Neural cell (in vitro differentiated cells): ENCODE results near the gene GRAMD1C. TPM values are rescaled to one million over a fixed set of nuclear protein-coding genes. Genes with fewer than 3 reads are reported as not detected.

Source experiments
- H2AFZ ChIP-seq: fragments of 200-600, 300-800 bp; sonication (generic), shearing (Covaris generic); 2 replicates; pipeline ENCODE4 v1.6.0; 2014; ENCODE audit warnings: low read depth, mild to moderate bottlenecking, antibody characterized with exemption, low read length, moderate library complexity
- H3F3A ChIP-seq: fragments of 200-600 bp; shearing (Covaris generic); 2 replicates; pipeline ENCODE4 v1.6.1; 2016; ENCODE audit warnings: mild to moderate bottlenecking, moderate library complexity, mixed read lengths, antibody characterized with exemption, low read length; ENCODE audit not compliant: insufficient read depth, poor library complexity, severe bottlenecking
- H3K27ac ChIP-seq: fragments of 200-600, 300-800 bp; sonication (generic), shearing (Covaris generic); 2 replicates; pipeline ENCODE4 v1.5.1; 2014; ENCODE audit warnings: mild to moderate bottlenecking, low read length, moderate library complexity
- H3K27me3 ChIP-seq: fragments of 300-800, 200-600 bp; sonication (generic), shearing (Covaris generic); 2 replicates; pipeline ENCODE4 v1.6.0; 2014; ENCODE audit warnings: mild to moderate bottlenecking, low read depth, low read length, moderate library complexity; ENCODE audit not compliant: insufficient read depth
- H3K36me3 ChIP-seq: fragments of 300-800, 200-600 bp; sonication (generic), shearing (Covaris generic); 2 replicates; pipeline ENCODE4 v1.5.1; 2014; ENCODE audit warnings: mild to moderate bottlenecking, antibody characterized with exemption, low read length, moderate library complexity; ENCODE audit not compliant: insufficient read depth
- H3K4me2 ChIP-seq: fragments of 300-800, 200-600 bp; sonication (generic), shearing (Covaris generic); 2 replicates; pipeline ENCODE4 v1.6.0; 2014; ENCODE audit warnings: mild to moderate bottlenecking, low read length
- H3K4me3 ChIP-seq: fragments of 300-800, 200-600 bp; sonication (generic), shearing (Covaris generic); 2 replicates; pipeline ENCODE4 v1.5.1; 2014; ENCODE audit warnings: mild to moderate bottlenecking, low read length, moderate library complexity
- H3K79me2 ChIP-seq: fragments of 200-600 bp; shearing (Covaris generic); replicated peaks from 2 replicates; pipeline ENCODE4 v1.6.0; 2014; ENCODE audit warnings: mild to moderate bottlenecking, low read length, moderate library complexity; ENCODE audit not compliant: insufficient read depth
- H3K9ac ChIP-seq: fragments of 300-800, 200-600 bp; sonication (generic), shearing (Covaris generic); 2 replicates; pipeline ENCODE4 v1.6.1; 2016; ENCODE audit warnings: mild to moderate bottlenecking, low read length, mixed read lengths
- H3K9me2 ChIP-seq: fragments of 200-600 bp; shearing (Covaris generic); 2 replicates; pipeline ENCODE4 v1.6.1; 2016; ENCODE audit warnings: mild to moderate bottlenecking, low read length, mixed read lengths; ENCODE audit not compliant: insufficient read depth
- H3K9me3 ChIP-seq: fragments of 200-600, 300-800 bp; sonication (generic), shearing (Covaris generic); 2 replicates; pipeline ENCODE4 v1.6.1; 2016; ENCODE audit warnings: mild to moderate bottlenecking, mixed run types, low read length, moderate library complexity, mixed read lengths
- H4K20me1 ChIP-seq: fragments of 200-600 bp; shearing (Covaris generic); 2 replicates; pipeline ENCODE4 v1.6.1; 2016; ENCODE audit warnings: mild to moderate bottlenecking, mixed run types; ENCODE audit not compliant: insufficient read depth
- CTCF ChIP-seq: fragments of 450-650 bp; IDR thresholded peaks from 2 replicates; pipeline ENCODE4 v1.5.1; 2014; ENCODE audit warnings: antibody characterized with exemption, mild to moderate bottlenecking, moderate library complexity; ENCODE audit not compliant: poor library complexity, severe bottlenecking
- EP300 ChIP-seq: fragments of 450-650 bp; conservative IDR thresholded peaks from 2 replicates; pipeline ENCODE4 v1.6.1; 2014; ENCODE audit warnings: antibody characterized with exemption, mild to moderate bottlenecking, moderate library complexity; ENCODE audit not compliant: poor library complexity, severe bottlenecking
- EZH2 ChIP-seq: fragments of 200-600, 300-800 bp; shearing (Covaris generic), sonication (generic); IDR thresholded peaks from 2 replicates; pipeline ENCODE4 v1.6.1; 2014; ENCODE audit warnings: antibody characterized with exemption, low read length, borderline replicate concordance, mild to moderate bottlenecking; ENCODE audit not compliant: insufficient read depth, poor library complexity, severe bottlenecking
- MXI1 ChIP-seq: fragments of 450-650 bp; conservative IDR thresholded peaks from 2 replicates; pipeline ENCODE4 v1.6.1; 2014; ENCODE audit warnings: antibody characterized with exemption, mild to moderate bottlenecking; ENCODE audit not compliant: poor library complexity, severe bottlenecking
- POLR2AphosphoS5 ChIP-seq: IDR thresholded peaks from 2 replicates; pipeline ENCODE4 v1.6.1; 2012
- RAD21 ChIP-seq: fragments of 450-650 bp; conservative IDR thresholded peaks from 2 replicates; pipeline ENCODE4 v1.6.1; 2014; ENCODE audit warnings: antibody characterized with exemption, mild to moderate bottlenecking, moderate library complexity
- REST ChIP-seq: IDR thresholded peaks from 2 replicates; pipeline ENCODE4 v1.6.1; 2012; ENCODE audit warnings: borderline replicate concordance
- SMC3 ChIP-seq: fragments of 450-650 bp; conservative IDR thresholded peaks from 2 replicates; pipeline ENCODE4 v1.6.1; 2014; ENCODE audit warnings: antibody characterized with exemption, mild to moderate bottlenecking, moderate library complexity; ENCODE audit not compliant: poor library complexity
- TAF1 ChIP-seq: IDR thresholded peaks from 2 replicates; pipeline ENCODE4 v1.6.1; 2012; ENCODE audit warnings: low read depth
- polyA plus RNA-seq: library from polyadenylated mRNA; depleted of rRNA; stranded (reverse); fragments of >200 nt; gene quantifications from 2 replicates; pipeline ENCODE4 v1.2.3, GENCODE V29; 2014

The GRAMD1C gene
- polyA plus RNA-seq, 1 donor from 2014 or later: 31.0 TPM

GRCh38 chr3:113844622-113845222 is 6.1 kb downstream of the GRAMD1C start (continued):
- TF ChIP-seq EZH2: no peak

- no peaks in the 10 kb centered on the region for H4K20me1 ChIP-seq
- H3K27ac ChIP-seq: no peak overlapping the region
- no peak overlapping the region for H3K9ac ChIP-seq
- no peaks in the 10 kb centered on the region for H3K79me2 ChIP-seq
- TF ChIP-seq MXI1 (no peak), RAD21 (no peak), EZH2 (no peak), CTCF (no peak), TAF1 (no peak), SMC3 (no peak), POLR2AphosphoS5 (no peak), EP300 (no peak), REST (no peak)
- H3F3A ChIP-seq: no peaks in the 10 kb centered on the region
- H3K9me3 ChIP-seq: no peaks in the 10 kb centered on the region
- H2AFZ ChIP-seq: no peak overlapping the region
- no peaks in the 10 kb centered on the region for H3K36me3 ChIP-seq
- H3K4me2 ChIP-seq: no peak overlapping the region
- H3K27me3 ChIP-seq: no peaks in the 10 kb centered on the region
- no peaks in the 10 kb centered on the region for H3K9me2 ChIP-seq
- H3K4me3 ChIP-seq: no peak overlapping the region
Measured at GRCh38 chr3:113847247-113847646, 8.7 kb downstream of the GRAMD1C start.

- no peak for TF ChIP-seq EZH2
- TF ChIP-seq CTCF: no peak
- no peak for TF ChIP-seq EP300
- no peak for TF ChIP-seq MXI1
- no peak for TF ChIP-seq REST
- TF ChIP-seq POLR2AphosphoS5: no peak
- no peak for TF ChIP-seq RAD21
- TF ChIP-seq TAF1: no peak
- Histone ChIP-seq H3K36me3 (no peaks in the 10 kb centered on the region), H3K79me2 (no peaks in the 10 kb centered on the region), H3K9ac (no peak overlapping the region), H3F3A (no peaks in the 10 kb centered on the region), H3K4me2 (no peak overlapping the region), H3K9me2 (no peaks in the 10 kb centered on the region), H3K9me3 (no peaks in the 10 kb centered on the region), H4K20me1 (no peaks in the 10 kb centered on the region), H3K27me3 (no peaks in the 10 kb centered on the region), H3K27ac (no peak overlapping the region), H3K4me3 (no peak overlapping the region), H2AFZ (no peak overlapping the region)
Measured at GRCh38 chr3:113847664-113848461, 9.3 kb downstream of the GRAMD1C start.
